B cell (primary cell): ENCODE results near the gene TRIB2.

Experiments used
- EZH2 ChIP-seq: IDR thresholded peaks from 2 replicates; pipeline ENCODE4 v1.6.1; 2012; ENCODE audit warnings: borderline replicate concordance, low read depth, mild to moderate bottlenecking, moderate library complexity, low read length; ENCODE audit not compliant: insufficient read depth, poor library complexity, severe bottlenecking
- TF ChIP-seq, protein P1 (sequence below): fragments of 200-600 bp; IDR thresholded peaks from one replicate; pipeline ENCODE4 v1.8.0; 2022; ENCODE audit warnings: antibody characterized with exemption, mild to moderate bottlenecking

DNA sequence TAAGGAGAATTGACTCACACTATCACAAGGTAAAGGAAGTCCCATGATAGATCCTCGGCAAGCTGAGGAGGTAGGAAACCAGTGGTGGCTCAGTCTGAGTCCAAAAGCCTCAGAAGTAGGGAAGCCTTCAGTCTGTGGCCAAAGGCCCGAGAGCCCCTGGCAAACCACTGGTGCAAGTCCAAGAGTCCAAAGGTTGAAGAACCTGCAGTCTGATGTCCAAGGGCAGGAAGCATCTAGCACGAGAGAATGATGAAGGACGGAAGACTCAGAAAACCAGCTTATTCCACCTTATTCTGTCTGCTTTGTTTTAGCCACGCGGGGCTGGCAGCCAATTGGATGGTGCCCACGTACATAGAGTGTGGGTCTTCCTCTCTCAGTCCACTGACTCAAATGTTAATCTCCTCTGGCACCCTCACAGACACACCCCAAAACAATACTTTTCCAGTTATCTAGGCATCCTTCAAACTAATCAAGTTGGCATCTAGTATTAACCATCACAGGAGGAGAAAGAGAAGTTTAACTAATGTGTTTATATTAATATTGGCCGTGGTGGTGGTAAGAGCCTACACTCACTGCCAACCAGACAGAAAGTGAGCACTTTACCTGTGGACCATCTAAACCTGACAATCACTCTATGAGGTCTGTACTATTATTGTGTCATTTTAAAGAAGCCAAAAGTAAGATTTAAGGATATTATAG is 8.1 kb upstream of the TRIB2 start:
- TF ChIP-seq, protein P1, sequence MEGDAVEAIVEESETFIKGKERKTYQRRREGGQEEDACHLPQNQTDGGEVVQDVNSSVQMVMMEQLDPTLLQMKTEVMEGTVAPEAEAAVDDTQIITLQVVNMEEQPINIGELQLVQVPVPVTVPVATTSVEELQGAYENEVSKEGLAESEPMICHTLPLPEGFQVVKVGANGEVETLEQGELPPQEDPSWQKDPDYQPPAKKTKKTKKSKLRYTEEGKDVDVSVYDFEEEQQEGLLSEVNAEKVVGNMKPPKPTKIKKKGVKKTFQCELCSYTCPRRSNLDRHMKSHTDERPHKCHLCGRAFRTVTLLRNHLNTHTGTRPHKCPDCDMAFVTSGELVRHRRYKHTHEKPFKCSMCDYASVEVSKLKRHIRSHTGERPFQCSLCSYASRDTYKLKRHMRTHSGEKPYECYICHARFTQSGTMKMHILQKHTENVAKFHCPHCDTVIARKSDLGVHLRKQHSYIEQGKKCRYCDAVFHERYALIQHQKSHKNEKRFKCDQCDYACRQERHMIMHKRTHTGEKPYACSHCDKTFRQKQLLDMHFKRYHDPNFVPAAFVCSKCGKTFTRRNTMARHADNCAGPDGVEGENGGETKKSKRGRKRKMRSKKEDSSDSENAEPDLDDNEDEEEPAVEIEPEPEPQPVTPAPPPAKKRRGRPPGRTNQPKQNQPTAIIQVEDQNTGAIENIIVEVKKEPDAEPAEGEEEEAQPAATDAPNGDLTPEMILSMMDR, result no peak
- no peak for TF ChIP-seq EZH2
